Dermis blood vessel endothelial cell (primary cell): ENCODE data around the gene NOVA1. TPM values are rescaled to one million over a fixed set of nuclear protein-coding genes. Genes with fewer than 3 reads are reported as not detected.

Source experiments
- DNase-seq: peaks from one replicate; pipeline ENCODE4 v3.0.0; 2010
- total RNA-seq: library from RNA; depleted of rRNA; stranded (reverse); fragments of >200 nt; gene quantifications from 2 replicates; pipeline ENCODE4 v1.2.3, GENCODE V29; 2014

Gene NOVA1
- total RNA-seq, 1 donor from 2014 or later = under 0.01 TPM

GRCh38 chr14:26589925-26590324 is 7.9 kb downstream of the NOVA1 start:
- no peak for DNase-seq

GRCh38 chr14:26577711-26578110 is 20.1 kb downstream of the NOVA1 start:
- no peak for DNase-seq

- DNase-seq = no peak
Measured at GRCh38 chr14:26554069-26554772, 43.6 kb downstream of the NOVA1 start.

GRCh38 chr14:26549571-26549970 is 48.3 kb downstream of the NOVA1 start:
- DNase-seq = no peak

GRCh38 chr14:26548406-26548805 is 49.4 kb downstream of the NOVA1 start:
- no peak for DNase-seq

- no peak for DNase-seq
Measured at GRCh38 chr14:26538176-26538575, 59.7 kb downstream of the NOVA1 start.

GRCh38 chr14:26531894-26532293 is 65.9 kb downstream of the NOVA1 start:
- no peak for DNase-seq

GRCh38 chr14:26528415-26529182 is 69.2 kb downstream of the NOVA1 start:
- no peak for DNase-seq

- no peak for DNase-seq
Measured at GRCh38 chr14:26527095-26527494, 70.7 kb downstream of the NOVA1 start.

- DNase-seq = no peak
Measured at GRCh38 chr14:26526137-26526536, 71.7 kb downstream of the NOVA1 start.

- DNase-seq = no peak
Measured at GRCh38 chr14:26525085-26525484, 72.7 kb downstream of the NOVA1 start.

- no peak for DNase-seq
Measured at GRCh38 chr14:26522967-26523366, 74.9 kb downstream of the NOVA1 start.

- no peak for DNase-seq
Measured at GRCh38 chr14:26517771-26518170, 80.1 kb downstream of the NOVA1 start.

- DNase-seq = no peak
Measured at GRCh38 chr14:26500028-26500427, 97.8 kb downstream of the NOVA1 start.

GRCh38 chr14:26499546-26499945 is 98.3 kb downstream of the NOVA1 start:
- no peak for DNase-seq

- DNase-seq = no peak
Measured at GRCh38 chr14:26486922-26487321, 110.9 kb downstream of the NOVA1 start.

- DNase-seq = no peak
Measured at GRCh38 chr14:26484562-26484961, 113.3 kb downstream of the NOVA1 start.

- DNase-seq = no peak
Measured at GRCh38 chr14:26478967-26479366, 118.9 kb downstream of the NOVA1 start.

- no peak for DNase-seq
Measured at GRCh38 chr14:26466862-26467261, 131.0 kb downstream of the NOVA1 start.

GRCh38 chr14:26463136-26463535 is 134.7 kb downstream of the NOVA1 start:
- no peak for DNase-seq

- DNase-seq = no peak
Measured at GRCh38 chr14:26454105-26454504, 143.7 kb downstream of the NOVA1 start.

GRCh38 chr14:26448181-26448855 is 149.5 kb downstream of the NOVA1 start:
- no peak for DNase-seq

GRCh38 chr14:26444822-26445221 is 153.0 kb downstream of the NOVA1 start:
- DNase-seq = no peak

- DNase-seq = no peak
Measured at GRCh38 chr14:26443654-26444053, 154.2 kb downstream of the NOVA1 start.
